H9 (cell line): ENCODE data around the gene UBL4A. TPM values are rescaled to one million over a fixed set of nuclear protein-coding genes. Genes with fewer than 3 reads are reported as not detected.

ENCODE experiments used
- DNase-seq: peaks from one replicate; pipeline ENCODE4 v3.0.0-alpha.2; 2017
- H2AFZ ChIP-seq: one replicate; pipeline ENCODE4 v1.6.1; 2013; ENCODE audit warnings: mild to moderate bottlenecking, low read length, control low read depth, moderate library complexity
- H2AK5ac ChIP-seq: 2 replicates; pipeline ENCODE4 v1.6.1; 2013; ENCODE audit warnings: low read length, control low read depth, mixed read lengths; ENCODE audit not compliant: insufficient read length
- H2BK120ac ChIP-seq: one replicate; pipeline ENCODE4 v1.6.1; 2013; ENCODE audit warnings: low read depth, mild to moderate bottlenecking, low read length, control low read depth, inconsistent platforms; ENCODE audit not compliant: poor library complexity, severe bottlenecking
- H2BK12ac ChIP-seq: 2 replicates; pipeline ENCODE4 v1.6.1; 2013; ENCODE audit warnings: low read length, control low read depth, mixed read lengths, low read depth; ENCODE audit not compliant: insufficient read length
- H2BK15ac ChIP-seq: 2 replicates; pipeline ENCODE4 v1.6.1; 2013; ENCODE audit warnings: low read depth, low read length, control low read depth
- H2BK20ac ChIP-seq: one replicate; pipeline ENCODE4 v1.6.1; 2013; ENCODE audit warnings: low read depth, mild to moderate bottlenecking, low read length, control low read depth, inconsistent platforms; ENCODE audit not compliant: poor library complexity, severe bottlenecking
- H2BK5ac ChIP-seq: 2 replicates; pipeline ENCODE4 v1.6.1; 2013; ENCODE audit warnings: low read length, control low read depth, mixed read lengths; ENCODE audit not compliant: insufficient read length
- H3K14ac ChIP-seq: 2 replicates; pipeline ENCODE4 v1.6.1; 2013; ENCODE audit warnings: low read length, control low read depth; ENCODE audit not compliant: insufficient read depth
- H3K18ac ChIP-seq: 2 replicates; pipeline ENCODE4 v1.6.1; 2013; ENCODE audit warnings: low read depth, mild to moderate bottlenecking, mixed read lengths, low read length, control low read depth; ENCODE audit not compliant: insufficient read length
- H3K23ac ChIP-seq: 2 replicates; pipeline ENCODE4 v1.6.1; 2013; ENCODE audit warnings: low read length, control low read depth, mixed read lengths, low read depth; ENCODE audit not compliant: insufficient read length
- H3K23me2 ChIP-seq: 2 replicates; pipeline ENCODE4 v1.6.1; 2013; ENCODE audit warnings: low read depth, mild to moderate bottlenecking, mixed read lengths, low read length, control low read depth; ENCODE audit not compliant: insufficient read length, poor library complexity, severe bottlenecking
- H3K27ac ChIP-seq: 2 replicates; pipeline ENCODE4 v1.5.1; 2013; ENCODE audit warnings: low read length, control low read depth, mixed read lengths, low read depth; ENCODE audit not compliant: insufficient read length
- H3K27me3 ChIP-seq: 2 replicates; pipeline ENCODE4 v1.6.1; 2013; ENCODE audit warnings: low read length, control low read depth, inconsistent platforms; ENCODE audit not compliant: insufficient read depth
- H3K4ac ChIP-seq: 2 replicates; pipeline ENCODE4 v1.6.1; 2013; ENCODE audit warnings: low read depth, mild to moderate bottlenecking, control low read depth, inconsistent platforms, low read length, moderate library complexity
- H3K4me1 ChIP-seq: 2 replicates; pipeline ENCODE4 v1.6.1; 2013; ENCODE audit warnings: low read length, control low read depth, inconsistent platforms; ENCODE audit not compliant: insufficient read depth
- H3K4me2 ChIP-seq: 2 replicates; pipeline ENCODE4 v1.6.1; 2013; ENCODE audit warnings: low read length, control low read depth, mixed read lengths; ENCODE audit not compliant: insufficient read length, insufficient read depth
- H3K56ac ChIP-seq: 2 replicates; pipeline ENCODE4 v1.6.1; 2013; ENCODE audit warnings: low read depth, mild to moderate bottlenecking, mixed read lengths, low read length, control low read depth; ENCODE audit not compliant: insufficient read length
- H3K79me1 ChIP-seq: 2 replicates; pipeline ENCODE4 v1.6.1; 2013; ENCODE audit warnings: low read depth, mild to moderate bottlenecking, moderate library complexity, low read length, control low read depth, inconsistent platforms; ENCODE audit not compliant: insufficient read depth, poor library complexity, severe bottlenecking
- H3K79me2 ChIP-seq: 2 replicates; pipeline ENCODE4 v1.6.1; 2013; ENCODE audit warnings: low read length, control low read depth, inconsistent platforms; ENCODE audit not compliant: insufficient read depth
- H3K9ac ChIP-seq: 2 replicates; pipeline ENCODE4 v1.6.1; 2013; ENCODE audit warnings: low read length, control low read depth, mixed read lengths; ENCODE audit not compliant: insufficient read length; ENCODE audit errors: extremely low read depth
- H3K9me3 ChIP-seq: one replicate; pipeline ENCODE4 v1.6.1; 2013; ENCODE audit warnings: low read depth, low read length, inconsistent platforms; ENCODE audit not compliant: control insufficient read depth
- H3T11ph ChIP-seq: one replicate; pipeline ENCODE4 v1.6.1; 2013; ENCODE audit warnings: mild to moderate bottlenecking, low read length, control low read depth, inconsistent platforms
- H4K20me1 ChIP-seq: one replicate; pipeline ENCODE4 v1.6.1; 2013; ENCODE audit not compliant: control insufficient read depth, insufficient read length, insufficient read depth
- H4K5ac ChIP-seq: 2 replicates; pipeline ENCODE4 v1.6.1; 2013; ENCODE audit warnings: low read depth, mild to moderate bottlenecking, mixed read lengths, low read length, control low read depth; ENCODE audit not compliant: insufficient read length
- H4K8ac ChIP-seq: replicated peaks from 2 replicates; pipeline ENCODE4 v1.6.1; 2013; ENCODE audit warnings: low read length, control low read depth, mixed read lengths, low read depth; ENCODE audit not compliant: insufficient read length
- H4K91ac ChIP-seq: 2 replicates; pipeline ENCODE4 v1.6.1; 2013; ENCODE audit warnings: low read depth, mild to moderate bottlenecking, moderate library complexity, mixed read lengths, low read length, control low read depth; ENCODE audit not compliant: insufficient read length
- H3K27ac Mint-ChIP-seq, 3 experiments: 2 replicates in 2 of 3; 3 replicates in 1 of 3; pipeline ENCODE4 v1.8.0; 2020 to 2021; ENCODE audit warnings: mixed read lengths in 3 of 3, mild to moderate bottlenecking in 1 of 3, moderate library complexity in 1 of 3
- H3K27me3 Mint-ChIP-seq: 2 replicates; pipeline ENCODE4 v1.8.0; 2021; ENCODE audit warnings: low read depth, mild to moderate bottlenecking, moderate library complexity, mixed read lengths
- H3K36me3 Mint-ChIP-seq, 3 experiments: 2 replicates in 2 of 3; 3 replicates in 1 of 3; pipeline ENCODE4 v1.8.0; 2020 to 2021; ENCODE audit warnings: low read depth in 3 of 3, mixed read lengths in 3 of 3; ENCODE audit not compliant: insufficient read depth in 1 of 3
- H3K4me1 Mint-ChIP-seq, 2 experiments: 2 replicates each; pipeline ENCODE4 v1.8.0; 2020; ENCODE audit warnings: mixed read lengths in 2 of 2
- H3K4me3 Mint-ChIP-seq, 2 experiments: 2 replicates in 1 of 2; 3 replicates in 1 of 2; pipeline ENCODE4 v1.8.0; 2020 to 2021; ENCODE audit warnings: mild to moderate bottlenecking in 2 of 2, mixed read lengths in 2 of 2, moderate library complexity in 1 of 2
- H3K9me3 Mint-ChIP-seq, 2 experiments: 2 replicates in 1 of 2; 3 replicates in 1 of 2; pipeline ENCODE4 v1.8.0; 2020; ENCODE audit warnings: mild to moderate bottlenecking in 2 of 2, mixed read lengths in 2 of 2, moderate library complexity in 1 of 2
- CTCF ChIP-seq: fragments of 200-600 bp; sonication (generic); conservative IDR thresholded peaks from 3 replicates; pipeline ENCODE4 v1.8.0; 2021; ENCODE audit warnings: antibody characterized with exemption, mild to moderate bottlenecking
- WGBS: extraction: QIAGEN DNeasy Blood & Tissue Kit; methylation state at CpG from one replicate; pipeline ENCODE4 v1.1.7; 2013; ENCODE audit warnings: missing lambda C conversion rate, low lambda C conversion rate, mixed read lengths; ENCODE audit not compliant: insufficient read length; ENCODE audit errors: extremely low coverage; 5-methylcytosine and 5-hydroxymethylcytosine counted together
- total RNA-seq: library from RNA; stranded (reverse); gene quantifications from 2 replicates; pipeline ENCODE4 v1.2.1, GENCODE V29; 2021

The UBL4A gene
- total RNA-seq, 1 experiment from 2014 or later = 30.9 TPM

GRCh38 chrX:154471839-154472684, 14.4 kb downstream of the UBL4A start:
- Histone ChIP-seq H3K4ac (no peak overlapping the region), H2AK5ac (no peak overlapping the region), H2BK120ac (no peak overlapping the region), H3K18ac (no peak overlapping the region), H2BK20ac (no peak overlapping the region), H2BK5ac (no peak overlapping the region), H4K8ac (no peak overlapping the region), H3K14ac (no peak overlapping the region), H4K20me1 (no peaks in the 10 kb centered on the region), H3K9me3 (peaks cover 26% of the 10 kb centered on the region), H3K23ac (no peak overlapping the region), H2BK15ac (no peak overlapping the region), H2AFZ (no peak overlapping the region), H4K91ac (no peak overlapping the region), H3K9ac (no peak overlapping the region), H3K4me2 (no peak overlapping the region), H3K23me2 (no peaks in the 10 kb centered on the region), H3K4me1 (no peaks in the 10 kb centered on the region), H3K79me1 (no peaks in the 10 kb centered on the region), H4K5ac (no peak overlapping the region), H3K56ac (no peak overlapping the region), H3K79me2 (no peaks in the 10 kb centered on the region), H3T11ph (no peak overlapping the region), H3K27ac (no peak overlapping the region), H2BK12ac (no peak overlapping the region), H3K27me3 (no peaks in the 10 kb centered on the region)
- no peak overlapping the region for H3K27ac Mint-ChIP-seq
- no peak for TF ChIP-seq CTCF
- H3K4me3 Mint-ChIP-seq = no peak overlapping the region
- H3K27me3 Mint-ChIP-seq = peaks cover 5% of the 10 kb centered on the region
- peaks cover 24 to 65% (median 62%) of the 10 kb centered on the region in 3 experiments for H3K36me3 Mint-ChIP-seq
- H3K4me1 Mint-ChIP-seq = no peaks in the 10 kb centered on the region
- DNase-seq = no peak
- H3K9me3 Mint-ChIP-seq = peaks cover 60 to 89% of the 10 kb centered on the region in 2 experiments
- no CpG with 5 or more reads among the region's 23 CpGs for WGBS
